H1 (cell line): ENCODE results near the gene NUP50. TPM values are rescaled to one million over a fixed set of nuclear protein-coding genes. Genes with fewer than 3 reads are reported as not detected.

Experiments
- CTCF ChIA-PET: fragments of 300-600 bp; sonication (Branson Sonifier 250); formaldehyde crosslinking; loops from one replicate; lab custom pipeline; 2021; ENCODE audit not compliant: partially characterized antibody; lab: Charles Lee
- POLR2A ChIA-PET: fragments of 300-600 bp; sonication (Branson Sonifier 250); formaldehyde crosslinking; loops from one replicate; lab custom pipeline; 2021; ENCODE audit warnings: inconsistent platforms; ENCODE audit not compliant: partially characterized antibody; lab: Charles Lee
- DNase-seq, 2 experiments: peaks; one replicate each; pipeline versions ENCODE4 v3.0.0 to v3.0.0-alpha.2; 2010 to 2022; ENCODE audit warnings: low spot score in 2 of 2, low read depth in 1 of 2, mixed read lengths in 1 of 2
- FAIRE-seq: peaks from 2 replicates; lab custom pipeline; 2011; peaks lifted over from hg19 to GRCh38; lab: Jason Lieb, UNC
- H2AFZ ChIP-seq: 2 replicates; pipeline ENCODE4 v1.8.1; 2012; ENCODE audit warnings: low read length, inconsistent platforms
- H2AK5ac ChIP-seq: 2 replicates; pipeline ENCODE4 v1.6.1; 2013; ENCODE audit warnings: low read depth, low read length
- H2BK120ac ChIP-seq: replicated peaks from 2 replicates; pipeline ENCODE3; 2013; ENCODE audit warnings: low read depth, low read length, inconsistent platforms
- H2BK12ac ChIP-seq: 2 replicates; pipeline ENCODE4 v1.6.1; 2013; ENCODE audit warnings: low read depth, low read length
- H2BK15ac ChIP-seq: 2 replicates; pipeline ENCODE4 v1.6.1; 2013; ENCODE audit warnings: low read length
- H2BK20ac ChIP-seq: 2 replicates; pipeline ENCODE4 v1.6.1; 2013; ENCODE audit warnings: low read length
- H2BK5ac ChIP-seq: 2 replicates; pipeline ENCODE4 v1.6.1; 2013; ENCODE audit warnings: low read depth, low read length
- H3K14ac ChIP-seq: 2 replicates; pipeline ENCODE4 v1.6.1; 2013; ENCODE audit warnings: inconsistent platforms; ENCODE audit not compliant: insufficient read length
- H3K18ac ChIP-seq: 2 replicates; pipeline ENCODE4 v1.6.1; 2013; ENCODE audit warnings: low read length; ENCODE audit errors: extremely low read depth
- H3K23ac ChIP-seq: 2 replicates; pipeline ENCODE4 v1.6.1; 2013; ENCODE audit warnings: inconsistent platforms; ENCODE audit not compliant: insufficient read length
- H3K23me2 ChIP-seq: 2 replicates; pipeline ENCODE4 v1.6.1; 2013; ENCODE audit warnings: low read depth, low read length
- H3K27ac ChIP-seq: 2 replicates; pipeline ENCODE4 v1.6.1; 2011; ENCODE audit warnings: low read depth, low read length, inconsistent platforms
- H3K27me3 ChIP-seq, 4 experiments: replicated peaks in 1 of 4; 1 replicate in 1 of 4; 2 replicates in 3 of 4; pipeline versions ENCODE4 v1.6.1 to v1.8.1; 2011 to 2013; ENCODE audit warnings: low read length in 3 of 4, mild to moderate bottlenecking in 3 of 4, inconsistent platforms in 2 of 4, mixed read lengths in 2 of 4, moderate library complexity in 1 of 4; ENCODE audit not compliant: control insufficient read depth in 3 of 4, insufficient read depth in 3 of 4; ENCODE audit errors: extremely low read depth in 1 of 4
- H3K36me3 ChIP-seq, 4 experiments: 2 replicates each; pipeline versions ENCODE4 v1.6.1 to v1.8.1; 2011 to 2013; ENCODE audit warnings: mild to moderate bottlenecking in 4 of 4, low read length in 3 of 4, moderate library complexity in 2 of 4, control low read depth in 1 of 4, inconsistent platforms in 1 of 4; ENCODE audit not compliant: insufficient read depth in 4 of 4, control insufficient read depth in 2 of 4
- H3K4ac ChIP-seq: replicated peaks from 2 replicates; pipeline ENCODE3; 2013; ENCODE audit warnings: low read length, low read depth, mixed read lengths, inconsistent platforms; ENCODE audit not compliant: insufficient read length
- H3K4me1 ChIP-seq, 4 experiments: replicated peaks in 1 of 4; 1 replicate in 1 of 4; 2 replicates in 3 of 4; pipeline versions ENCODE4 v1.6.1 to v1.8.1; 2011 to 2013; ENCODE audit warnings: low read length in 3 of 4, inconsistent platforms in 2 of 4, mixed read lengths in 1 of 4; ENCODE audit not compliant: insufficient read depth in 4 of 4, control insufficient read depth in 3 of 4
- H3K4me2 ChIP-seq, 2 experiments: 2 replicates each; pipeline versions ENCODE4 v1.6.1 to v1.8.1; 2011 to 2013; ENCODE audit warnings: low read depth in 2 of 2, low read length in 2 of 2, control low read depth in 1 of 2, inconsistent platforms in 1 of 2, mild to moderate bottlenecking in 1 of 2; ENCODE audit not compliant: insufficient read depth in 1 of 2
- H3K4me3 ChIP-seq, 4 experiments: fragments of 200-600, 300-600 bp in 1 of 4; sonication (generic), shearing (Covaris generic), sonication (Bioruptor Twin) in 1 of 4; 2 replicates each; pipeline versions ENCODE4 v1.5.1 to v1.8.1; 2011 to 2016; ENCODE audit warnings: low read length in 4 of 4, low read depth in 3 of 4, control low read depth in 2 of 4, inconsistent platforms in 2 of 4, mild to moderate bottlenecking in 2 of 4, mixed read lengths in 1 of 4, moderate library complexity in 1 of 4; ENCODE audit not compliant: insufficient read depth in 2 of 4; ENCODE audit errors: extremely low read depth in 1 of 4
- H3K56ac ChIP-seq: replicated peaks from 2 replicates; pipeline ENCODE3; 2013; ENCODE audit warnings: low read depth, mild to moderate bottlenecking, mixed read lengths, low read length, inconsistent platforms; ENCODE audit not compliant: insufficient read length
- H3K79me1 ChIP-seq: 2 replicates; pipeline ENCODE4 v1.6.1; 2013; ENCODE audit warnings: low read depth, low read length, control low read depth
- H3K79me2 ChIP-seq, 2 experiments: 2 replicates each; pipeline versions ENCODE4 v1.6.1 to v1.8.1; 2012 to 2013; ENCODE audit warnings: low read length in 2 of 2, mild to moderate bottlenecking in 2 of 2, inconsistent platforms in 1 of 2; ENCODE audit not compliant: insufficient read depth in 2 of 2, control insufficient read depth in 1 of 2
- H3K9ac ChIP-seq, 4 experiments: replicated peaks in 1 of 4; 1 replicate in 1 of 4; 2 replicates in 3 of 4; pipeline versions ENCODE4 v1.6.1 to v1.8.1; 2011 to 2013; ENCODE audit warnings: low read depth in 3 of 4, low read length in 3 of 4, control low read depth in 2 of 4, mild to moderate bottlenecking in 2 of 4, moderate library complexity in 2 of 4, inconsistent platforms in 1 of 4; ENCODE audit errors: extremely low read depth in 1 of 4
- H3K9me3 ChIP-seq, 2 experiments: 2 replicates each; pipeline versions ENCODE4 v1.6.1 to v1.8.1; 2012 to 2013; ENCODE audit warnings: mild to moderate bottlenecking in 2 of 2, moderate library complexity in 2 of 2, control low read depth in 1 of 2, inconsistent platforms in 1 of 2, low read depth in 1 of 2, low read length in 1 of 2, mixed read lengths in 1 of 2; ENCODE audit not compliant: insufficient read depth in 2 of 2
- H4K20me1 ChIP-seq, 2 experiments: replicated peaks in 1 of 2; 2 replicates each; pipeline versions ENCODE3 to v1.8.1; 2011 to 2013; ENCODE audit warnings: inconsistent platforms in 2 of 2, low read length in 2 of 2, mild to moderate bottlenecking in 1 of 2; ENCODE audit not compliant: insufficient read depth in 2 of 2, control insufficient read depth in 1 of 2
- H4K5ac ChIP-seq: 2 replicates; pipeline ENCODE4 v1.6.1; 2013; ENCODE audit warnings: low read length, low read depth, mixed read lengths, inconsistent platforms; ENCODE audit not compliant: insufficient read length
- H4K8ac ChIP-seq: 2 replicates; pipeline ENCODE4 v1.8.0; 2013; ENCODE audit warnings: mild to moderate bottlenecking, moderate library complexity, low read length, inconsistent platforms; ENCODE audit not compliant: insufficient read depth; ENCODE audit errors: extremely low read depth
- H4K91ac ChIP-seq: replicated peaks from 2 replicates; pipeline ENCODE3; 2013; ENCODE audit warnings: low read length, mixed read lengths, inconsistent platforms; ENCODE audit not compliant: insufficient read length
- ASH2L ChIP-seq: fragments of 200-600, 300-600 bp; sonication (generic); IDR thresholded peaks from one replicate; pipeline ENCODE4 v1.7.1; 2017; ENCODE audit warnings: low read length
- EP300 ChIP-seq, 2 experiments: IDR thresholded peaks; 1 replicate in 1 of 2; 2 replicates in 1 of 2; pipeline ENCODE4 v1.6.1; 2011 to 2012; ENCODE audit warnings: low read depth in 2 of 2, low read length in 2 of 2, mild to moderate bottlenecking in 2 of 2, borderline replicate concordance in 1 of 2, inconsistent platforms in 1 of 2, moderate library complexity in 1 of 2
- GABPA ChIP-seq: IDR thresholded peaks from 2 replicates; pipeline ENCODE4 v1.6.1; 2011; ENCODE audit warnings: mild to moderate bottlenecking, low read length, moderate library complexity, borderline replicate concordance; ENCODE audit not compliant: insufficient read depth
- JUN ChIP-seq: IDR thresholded peaks from 2 replicates; pipeline ENCODE4 v1.6.1; 2011; ENCODE audit warnings: low read depth, mild to moderate bottlenecking, improper control_type of control experiment, low read length
- KDM4A ChIP-seq: IDR thresholded peaks from one replicate; pipeline ENCODE4 v1.7.1; 2012; ENCODE audit warnings: low read depth, mild to moderate bottlenecking, moderate library complexity, low read length, inconsistent platforms; ENCODE audit not compliant: severe bottlenecking
- NANOG ChIP-seq: IDR thresholded peaks from 2 replicates; pipeline ENCODE4 v1.6.1; 2011; ENCODE audit warnings: low read length, low read depth, mild to moderate bottlenecking, inconsistent platforms; ENCODE audit not compliant: insufficient read depth, poor library complexity, severe bottlenecking
- NRF1 ChIP-seq: IDR thresholded peaks from 2 replicates; pipeline ENCODE4 v1.6.1; 2011; ENCODE audit warnings: mild to moderate bottlenecking, low read depth, low read length, improper control_type of control experiment
- RAD21 ChIP-seq, 2 experiments: IDR thresholded peaks in 1 of 2; conservative IDR thresholded peaks in 1 of 2; 2 replicates each; pipeline ENCODE4 v1.6.1; 2011; ENCODE audit warnings: low read depth in 2 of 2, low read length in 2 of 2, improper control_type of control experiment in 1 of 2, inconsistent platforms in 1 of 2, mild to moderate bottlenecking in 1 of 2, moderate library complexity in 1 of 2
- RNF2 ChIP-seq: fragments of 200-900, 300-1000 bp; sonication (generic); IDR thresholded peaks from 2 replicates; pipeline ENCODE4 v1.7.1; 2016; ENCODE audit warnings: borderline replicate concordance, low read depth, mild to moderate bottlenecking, antibody characterized with exemption, low read length; ENCODE audit not compliant: poor library complexity, severe bottlenecking; ENCODE audit errors: missing control alignments
- SP1 ChIP-seq: IDR thresholded peaks from 2 replicates; pipeline ENCODE4 v1.6.1; 2011; ENCODE audit warnings: low read depth, low read length
- TAF7 ChIP-seq: optimal IDR thresholded peaks from 2 replicates; pipeline ENCODE3; 2011; ENCODE audit warnings: low read depth, mild to moderate bottlenecking, inconsistent platforms, low read length, moderate library complexity, borderline replicate concordance
- WGBS, 2 experiments: shearing (Covaris generic) in 1 of 2; methylation state at CpG; one replicate each; pipeline versions ENCODE4 v1.1.6 to v1.1.7; 2013 to 2015; ENCODE audit warnings: low lambda C conversion rate in 2 of 2, mixed read lengths in 2 of 2, inconsistent platforms in 1 of 2, low coverage in 1 of 2, missing lambda C conversion rate in 1 of 2; ENCODE audit not compliant: insufficient replicate concordance in 2 of 2, insufficient coverage in 1 of 2, insufficient read length in 1 of 2; ENCODE audit errors: extremely low coverage in 1 of 2, missing lambda C conversion rate in 1 of 2; 5-methylcytosine and 5-hydroxymethylcytosine counted together
- polyA plus RNA-seq, 7 experiments: library from polyadenylated mRNA; depleted of rRNA in 3 of 7; stranded (reverse) in 5 of 7; unstranded in 2 of 7; fragments of >200 nt in 5 of 7; fragments of 200-250 nt in 2 of 7; gene quantifications; 1 replicate in 5 of 7; 2 replicates in 1 of 7; 4 replicates in 1 of 7; pipeline versions ENCODE4 v1.2.1 to v1.2.3, GENCODE V29; 2011 to 2013; ENCODE audit warnings: missing spikeins in 2 of 7, mixed read lengths in 2 of 7
- total RNA-seq: library from RNA; stranded (reverse); fragmentation: NEBNext Ultra II Directional; extraction: Animal tissue kit (Norgen Biotek cat#: 25700); gene quantifications from 2 replicates; pipeline ENCODE4 v1.2.1, GENCODE V29; 2021

The NUP50 gene
- total and polyA plus RNA-seq, 2 of the 8 experiments (the other 6 are each of a cell fraction or from before 2014, with no cell fraction given), result 20.0 to 112 TPM

- TF ChIP-seq KDM4A (no peak), NANOG (no peak), GABPA (no peak), SP1 (no peak), NRF1 (no peak), ASH2L (no peak), JUN (no peak), RAD21 (IDR thresholded peaks at IDR 0.05 in 1 of 2, conservative IDR thresholded peaks at IDR 0.05 in 1 of 2; ENCODE audit: low read depth in 2 of 2, low read length in 2 of 2) (no peak), RNF2 (no peak), TAF7 (no peak), EP300 (IDR thresholded peaks at IDR 0.05; ENCODE audit: borderline replicate concordance in 1 of 2, low read depth in 2 of 2, low read length in 2 of 2) (no peak)
- no peak overlapping the region for H2BK12ac ChIP-seq
- no peak overlapping the region for H3K18ac ChIP-seq
- no peak overlapping the region for H3K9ac ChIP-seq
- no peak overlapping the region for H3K4me2 ChIP-seq
- H3K27ac ChIP-seq, result no peak overlapping the region
- 88% methylated on average over 20 of the region's 20 CpGs; no CpG with 5 or more reads in 1 of the 2 experiments for WGBS, 2 experiments
- ChIA-PET CTCF (interaction anchor here (4.9 kb wide), 1 partner anchor 26 kb away, joined by 25 read pairs; no protein-coding TSS in a partner anchor), POLR2A (interaction anchor here (1.8 to 3.1 kb wide), 2 partner anchors 10 to 43 kb away, joined by 5 to 10 read pairs; no protein-coding TSS in a partner anchor)
- no peaks in the 10 kb centered on the region for H3K36me3 ChIP-seq
- H3K9me3 ChIP-seq, result no peaks in the 10 kb centered on the region
- H2BK15ac ChIP-seq, result no peak overlapping the region
- H2AK5ac ChIP-seq, result no peak overlapping the region
- peaks cover 0 to 3% of the 10 kb centered on the region in 2 experiments; a peak in 1 of 4 replicates for H3K79me2 ChIP-seq
- H3K4ac ChIP-seq, result no peak overlapping the region
- no peak overlapping the region for H3K14ac ChIP-seq
- H2BK120ac ChIP-seq, result no peak overlapping the region
- peak overlapping the region; percentile 24; the same call in 1 of the 2 replicates for H2BK5ac ChIP-seq
- FAIRE-seq, result no peak
- H3K4me1 ChIP-seq, result peaks cover 0 to 12% (median 11%) of the 10 kb centered on the region in 4 experiments; a peak in 5 of 7 replicates
- peaks cover 9 to 16% of the 10 kb centered on the region in 2 experiments for H4K20me1 ChIP-seq
- no peak overlapping the region for H3K56ac ChIP-seq
- no peak overlapping the region for H3K4me3 ChIP-seq
- peaks cover 0 to 7% (median 3%) of the 10 kb centered on the region in 4 experiments; a peak in 4 of 7 replicates for H3K27me3 ChIP-seq
- peaks cover 7% of the 10 kb centered on the region; the same call in 1 of the 2 replicates for H3K23me2 ChIP-seq
- H4K91ac ChIP-seq, result no peak overlapping the region
- no peak overlapping the region for H4K8ac ChIP-seq
- no peak overlapping the region for H2BK20ac ChIP-seq
- H2AFZ ChIP-seq, result no peak overlapping the region
- H3K23ac ChIP-seq, result no peak overlapping the region
- H4K5ac ChIP-seq, result no peak overlapping the region
- H3K79me1 ChIP-seq, result peaks cover 2% of the 10 kb centered on the region; the same call in 1 of the 2 replicates
- DNase-seq, result no peak
Measured at GRCh38 chr22:45235851-45236342, 72.2 kb downstream of the NUP50 start.
